Measurements from ENCODE around the gene CPNE7. TPM values are rescaled to one million over a fixed set of nuclear protein-coding genes. Genes with fewer than 3 reads are reported as not detected.

CPNE7 gene
- total RNA-seq, 1 donor from 2014 or later: 21.1 TPM

GRCh38 chr16:89612415-89613166, 37.0 kb downstream of the CPNE7 start:
- Histone ChIP-seq H3K4me1 (peaks cover 9% of the 10 kb centered on the region), H4K20me1 (ENCODE audit: low read depth) (no peaks in the 10 kb centered on the region), H3K4me3 (no peak overlapping the region), H3K36me3 (no peaks in the 10 kb centered on the region), H2AFZ (replicated peaks) (no peak overlapping the region), H3K79me2 (ENCODE audit: low read depth) (no peaks in the 10 kb centered on the region), H3K27me3 (no peaks in the 10 kb centered on the region), H3K27ac (no peak overlapping the region), H3K9me3 (ENCODE audit: low read depth) (no peaks in the 10 kb centered on the region), H3K9ac (no peak overlapping the region), H3K4me2 (no peak overlapping the region), H3F3A (ENCODE audit: low read depth) (no peaks in the 10 kb centered on the region)
- Mint-ChIP-seq H3K4me1 (peaks cover 24% of the 10 kb centered on the region), H3K9me3 (peaks cover 2% of the 10 kb centered on the region), H3K4me3 (peak overlapping the region; percentile 74), H3K27ac (peak overlapping the region; percentile 99), H3K27me3 (ENCODE audit: insufficient read depth, low read depth) (peaks cover 15% of the 10 kb centered on the region), H3K36me3 (no peaks in the 10 kb centered on the region)
- no peak for DNase-seq (ENCODE audit: low spot score)
- TF ChIP-seq CTCF (IDR thresholded peaks at IDR 0.05) (no peak), EZH2 (IDR thresholded peaks at IDR 0.05) (no peak), EZH2phosphoT487 (IDR thresholded peaks at IDR 0.05) (no peak)

- Mint-ChIP-seq H3K4me1 (peaks cover 25% of the 10 kb centered on the region), H3K27me3 (ENCODE audit: insufficient read depth, low read depth) (peaks cover 12% of the 10 kb centered on the region), H3K9me3 (peaks cover 2% of the 10 kb centered on the region), H3K27ac (peak within 1 kb of the TSS; percentile 99), H3K4me3 (peak within 1 kb of the TSS; percentile 74), H3K36me3 (no peaks in the 10 kb centered on the region)
- Histone ChIP-seq H3K4me3 (no peak within 1 kb of the TSS), H3K4me1 (peaks cover 9% of the 10 kb centered on the region), H3F3A (ENCODE audit: low read depth) (peaks cover 5% of the 10 kb centered on the region), H3K27me3 (no peaks in the 10 kb centered on the region), H3K9me3 (ENCODE audit: low read depth) (no peaks in the 10 kb centered on the region), H3K9ac (no peak within 1 kb of the TSS), H2AFZ (replicated peaks) (peak within 1 kb of the TSS; percentile 42), H3K79me2 (ENCODE audit: low read depth) (no peaks in the 10 kb centered on the region), H3K4me2 (no peak within 1 kb of the TSS), H3K36me3 (no peaks in the 10 kb centered on the region), H3K27ac (no peak within 1 kb of the TSS), H4K20me1 (ENCODE audit: low read depth) (no peaks in the 10 kb centered on the region)
- TF ChIP-seq CTCF (IDR thresholded peaks at IDR 0.05): no peak
- no peak for TF ChIP-seq EZH2phosphoT487 (IDR thresholded peaks at IDR 0.05)
- TF ChIP-seq EZH2 (IDR thresholded peaks at IDR 0.05): no peak
- no peak for DNase-seq (ENCODE audit: low spot score)
Measured at GRCh38 chr16:89613231-89613953, 37.8 kb downstream of the CPNE7 start, which contains the start of gene DPEP1. Gene DPEP1, plus strand, starts transcription at chr16:89613642. Its CDS starts 16,769 bp downstream, at chr16:89630411.

- H3K4me1 ChIP-seq: peaks cover 9% of the 10 kb centered on the region
- H3K9me3 Mint-ChIP-seq: peaks cover 2% of the 10 kb centered on the region
- H3K4me3 Mint-ChIP-seq: no peak overlapping the region
Measured at GRCh38 chr16:89613954-89614459, 38.4 kb downstream of the CPNE7 start.

More at GRCh38 chr16:89613954-89614459, 38.4 kb downstream of the CPNE7 start:
- Histone ChIP-seq H3K4me3 (no peak overlapping the region), H3F3A (ENCODE audit: low read depth) (peaks cover 7% of the 10 kb centered on the region), H4K20me1 (ENCODE audit: low read depth) (no peaks in the 10 kb centered on the region), H3K27ac (no peak overlapping the region), H3K9ac (no peak overlapping the region), H3K27me3 (no peaks in the 10 kb centered on the region), H3K9me3 (ENCODE audit: low read depth) (no peaks in the 10 kb centered on the region), H3K36me3 (no peaks in the 10 kb centered on the region), H2AFZ (replicated peaks) (no peak overlapping the region), H3K79me2 (ENCODE audit: low read depth) (no peaks in the 10 kb centered on the region), H3K4me2 (no peak overlapping the region)
- TF ChIP-seq EZH2phosphoT487 (IDR thresholded peaks at IDR 0.05) (no peak), EZH2 (IDR thresholded peaks at IDR 0.05) (no peak)
- no peak overlapping the region for H3K27ac Mint-ChIP-seq
- no peaks in the 10 kb centered on the region for H3K36me3 Mint-ChIP-seq
- peaks cover 27% of the 10 kb centered on the region for H3K4me1 Mint-ChIP-seq
- H3K27me3 Mint-ChIP-seq (ENCODE audit: insufficient read depth, low read depth): peaks cover 14% of the 10 kb centered on the region
- DNase-seq (ENCODE audit: low spot score): no peak
